ENCODE data around the gene COPRS.

The COPRS gene

DNA sequence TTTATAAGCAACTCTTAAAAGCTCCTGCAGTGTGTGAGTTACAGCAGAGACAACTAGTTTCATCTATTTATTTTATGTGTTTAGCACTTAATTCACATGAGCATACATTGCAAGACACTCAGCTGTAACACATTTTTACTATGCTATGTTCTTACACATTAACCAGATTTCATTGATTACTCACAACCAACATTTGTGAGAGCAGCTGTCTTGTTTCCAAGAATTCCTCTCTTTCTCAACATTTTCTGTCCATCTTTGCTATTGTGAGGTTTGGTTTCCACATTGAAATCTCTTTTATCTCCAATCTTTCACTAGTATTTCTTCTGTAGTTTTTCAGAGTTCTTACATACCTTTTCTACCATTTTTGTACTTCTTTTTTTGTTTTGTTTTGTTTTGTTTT, 51.2 kb downstream of the COPRS start:
- no peak for DNase-seq

DNA sequence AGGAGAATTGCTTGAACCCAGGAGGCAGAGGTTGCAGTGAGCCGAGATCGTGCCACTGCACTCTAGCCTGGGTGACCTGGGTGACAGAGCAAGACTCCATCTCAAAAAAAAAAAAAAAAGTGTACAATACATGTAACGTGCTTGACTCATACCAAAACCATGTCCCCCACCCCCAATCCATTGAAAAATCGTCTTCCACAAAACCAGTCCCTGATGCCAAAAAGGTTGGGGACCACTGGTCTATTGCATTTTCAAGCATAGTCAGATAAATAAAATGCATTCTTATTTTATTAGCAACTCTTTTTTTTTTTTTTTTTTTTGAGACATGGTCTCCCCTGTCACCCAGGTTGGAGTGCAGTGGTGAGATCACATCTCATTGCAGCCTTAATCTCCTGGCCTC, 52.1 kb downstream of the COPRS start:
- DNase-seq, result no peak

DNA sequence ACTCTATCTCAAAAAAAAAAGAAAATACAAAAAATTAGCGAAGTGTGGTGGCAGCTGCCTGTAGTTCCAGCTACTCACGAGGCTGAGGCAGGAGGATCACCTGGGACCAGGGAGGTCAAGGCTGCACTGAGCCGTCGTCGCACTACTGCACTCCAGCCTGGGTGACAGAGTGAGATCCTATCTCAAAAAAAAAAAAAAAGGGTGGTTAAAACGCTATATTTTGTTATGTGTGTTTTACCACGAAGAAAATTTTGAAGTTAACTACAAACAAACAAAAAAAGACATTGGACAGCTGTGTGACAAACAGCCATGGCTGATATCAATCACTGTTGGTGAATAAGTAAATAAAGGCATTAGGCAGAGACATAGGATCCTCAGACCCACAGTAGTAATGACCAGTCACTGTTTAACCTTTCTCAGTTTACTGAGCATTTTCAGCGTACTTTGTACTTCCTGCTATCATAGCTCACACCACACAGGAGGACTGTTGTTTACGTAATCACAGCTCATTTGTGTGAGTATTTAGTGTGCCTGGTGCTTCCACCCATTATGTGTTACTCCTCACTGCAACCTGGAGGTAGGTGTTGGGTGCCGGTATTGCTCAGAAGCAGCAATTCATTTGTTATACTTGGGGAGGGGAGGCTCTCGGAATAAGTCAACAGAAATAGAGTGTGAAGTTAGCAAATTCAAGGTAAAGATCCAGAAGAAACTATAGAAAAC, 55.4 kb downstream of the COPRS start:
- DNase-seq, result no peak

DNA sequence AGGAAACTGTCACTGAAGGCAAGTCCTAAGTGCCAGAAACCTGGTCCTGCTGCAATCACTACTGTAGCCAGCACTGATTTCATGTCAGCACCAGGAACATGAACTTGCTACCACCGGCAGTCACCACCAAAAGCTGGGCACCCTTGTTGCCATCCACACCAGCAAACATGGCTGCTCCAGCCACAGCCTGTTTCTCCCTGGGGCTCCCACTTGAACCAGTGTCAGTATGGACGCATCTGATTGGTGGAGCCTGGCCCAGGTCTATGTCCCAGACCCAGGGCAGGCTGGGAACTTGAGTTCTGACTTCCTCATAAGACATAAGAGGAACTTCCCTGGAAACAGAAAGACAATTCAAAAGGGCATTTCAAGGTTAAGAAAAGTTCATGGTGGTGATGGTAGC, 56.5 kb downstream of the COPRS start:
- no peak for DNase-seq
